Measurements from ENCODE around the gene RTN1.

GRCh38 chr14:59826150-59826549 is 44.4 kb downstream of the RTN1 start:
- TF ChIP-seq, protein P1, sequence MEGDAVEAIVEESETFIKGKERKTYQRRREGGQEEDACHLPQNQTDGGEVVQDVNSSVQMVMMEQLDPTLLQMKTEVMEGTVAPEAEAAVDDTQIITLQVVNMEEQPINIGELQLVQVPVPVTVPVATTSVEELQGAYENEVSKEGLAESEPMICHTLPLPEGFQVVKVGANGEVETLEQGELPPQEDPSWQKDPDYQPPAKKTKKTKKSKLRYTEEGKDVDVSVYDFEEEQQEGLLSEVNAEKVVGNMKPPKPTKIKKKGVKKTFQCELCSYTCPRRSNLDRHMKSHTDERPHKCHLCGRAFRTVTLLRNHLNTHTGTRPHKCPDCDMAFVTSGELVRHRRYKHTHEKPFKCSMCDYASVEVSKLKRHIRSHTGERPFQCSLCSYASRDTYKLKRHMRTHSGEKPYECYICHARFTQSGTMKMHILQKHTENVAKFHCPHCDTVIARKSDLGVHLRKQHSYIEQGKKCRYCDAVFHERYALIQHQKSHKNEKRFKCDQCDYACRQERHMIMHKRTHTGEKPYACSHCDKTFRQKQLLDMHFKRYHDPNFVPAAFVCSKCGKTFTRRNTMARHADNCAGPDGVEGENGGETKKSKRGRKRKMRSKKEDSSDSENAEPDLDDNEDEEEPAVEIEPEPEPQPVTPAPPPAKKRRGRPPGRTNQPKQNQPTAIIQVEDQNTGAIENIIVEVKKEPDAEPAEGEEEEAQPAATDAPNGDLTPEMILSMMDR (IDR thresholded peaks at IDR 0.05; ENCODE audit: low read length), result no peak
- TF ChIP-seq EZH2 (IDR thresholded peaks at IDR 0.05; ENCODE audit: borderline replicate concordance, low read length), result no peak

All from OCI-LY1 (cell line).